WTC11 (cell line): ENCODE data around the gene MYOM1.

Experiments used
- AFF4 ChIP-seq: sonication (generic); formaldehyde crosslinking; IDR thresholded peaks from 2 replicates; pipeline ENCODE4 v1.8.1; 2023; ENCODE audit warnings: mild to moderate bottlenecking, missing genetic modification reagents, borderline replicate concordance
- HMGA2 ChIP-seq: fragments of 250-450 bp; sonication (Bioruptor Pico); IDR thresholded peaks from 2 replicates; pipeline ENCODE4 v1.4.0; 2021; ENCODE audit warnings: mild to moderate bottlenecking, moderate library complexity
- SMAD4 ChIP-seq: sonication (generic); formaldehyde crosslinking; IDR thresholded peaks from 2 replicates; pipeline ENCODE4 v1.8.0; 2022; ENCODE audit warnings: mild to moderate bottlenecking, missing genetic modification reagents
- TCF7 ChIP-seq: sonication (generic); formaldehyde crosslinking; IDR thresholded peaks from 2 replicates; pipeline ENCODE4 v1.8.0; 2022; ENCODE audit warnings: mild to moderate bottlenecking, low read depth, missing genetic modification reagents, moderate library complexity
- USF2 ChIP-seq: sonication (generic); formaldehyde crosslinking; IDR thresholded peaks from 2 replicates; pipeline ENCODE4 v1.8.1; 2023; ENCODE audit warnings: mild to moderate bottlenecking, missing genetic modification reagents, moderate library complexity
- TF ChIP-seq, protein P1 (sequence below): fragments of 200-600 bp; IDR thresholded peaks from 2 replicates; pipeline ENCODE4 v1.8.0; 2022; ENCODE audit warnings: antibody characterized with exemption

GRCh38 chr18:3225588-3225987 lies 5.8 kb upstream of the MYOM1 start:
- TF ChIP-seq, protein P1, sequence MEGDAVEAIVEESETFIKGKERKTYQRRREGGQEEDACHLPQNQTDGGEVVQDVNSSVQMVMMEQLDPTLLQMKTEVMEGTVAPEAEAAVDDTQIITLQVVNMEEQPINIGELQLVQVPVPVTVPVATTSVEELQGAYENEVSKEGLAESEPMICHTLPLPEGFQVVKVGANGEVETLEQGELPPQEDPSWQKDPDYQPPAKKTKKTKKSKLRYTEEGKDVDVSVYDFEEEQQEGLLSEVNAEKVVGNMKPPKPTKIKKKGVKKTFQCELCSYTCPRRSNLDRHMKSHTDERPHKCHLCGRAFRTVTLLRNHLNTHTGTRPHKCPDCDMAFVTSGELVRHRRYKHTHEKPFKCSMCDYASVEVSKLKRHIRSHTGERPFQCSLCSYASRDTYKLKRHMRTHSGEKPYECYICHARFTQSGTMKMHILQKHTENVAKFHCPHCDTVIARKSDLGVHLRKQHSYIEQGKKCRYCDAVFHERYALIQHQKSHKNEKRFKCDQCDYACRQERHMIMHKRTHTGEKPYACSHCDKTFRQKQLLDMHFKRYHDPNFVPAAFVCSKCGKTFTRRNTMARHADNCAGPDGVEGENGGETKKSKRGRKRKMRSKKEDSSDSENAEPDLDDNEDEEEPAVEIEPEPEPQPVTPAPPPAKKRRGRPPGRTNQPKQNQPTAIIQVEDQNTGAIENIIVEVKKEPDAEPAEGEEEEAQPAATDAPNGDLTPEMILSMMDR, result no peak
- TF ChIP-seq USF2 (CRISPR knock-in tag) (no peak), AFF4 (CRISPR knock-in tag) (no peak), HMGA2 (no peak), SMAD4 (CRISPR knock-in tag) (no peak), TCF7 (CRISPR knock-in tag) (no peak)
